OCI-LY3 (cell line): Measurements from ENCODE around the gene ARL6IP5.

Source experiments
- EZH2phosphoT487 ChIP-seq: fragments of 200-600 bp; shearing (Covaris generic); IDR thresholded peaks from 2 replicates; pipeline ENCODE4 v1.6.1; 2018; ENCODE audit warnings: antibody characterized with exemption, mixed run types, low read depth
- TF ChIP-seq, protein P1 (sequence below): fragments of 200-600, 300-600 bp; sonication (generic); IDR thresholded peaks from 2 replicates; pipeline ENCODE4 v1.5.1; 2014; ENCODE audit warnings: antibody characterized with exemption, low read length, low read depth

DNA sequence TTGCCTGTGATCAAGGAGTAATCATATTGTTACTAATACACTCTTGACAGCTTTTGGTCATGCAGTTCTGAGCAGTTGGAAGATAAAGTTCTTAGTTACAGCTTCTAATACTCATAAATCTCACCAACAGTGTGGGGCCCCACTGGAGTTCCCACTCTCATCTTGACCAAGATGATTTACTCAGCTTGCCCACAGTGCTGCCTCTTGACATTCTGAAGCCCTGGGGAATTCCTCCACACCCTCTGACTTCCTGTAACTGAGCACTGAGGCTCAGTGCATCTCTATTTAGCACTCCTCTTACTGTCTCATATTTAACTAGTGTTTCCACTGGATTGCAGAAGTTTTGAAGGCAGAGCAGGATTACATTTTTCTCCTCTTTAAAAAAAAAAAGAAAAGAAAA is 1.9 kb upstream of the ARL6IP5 start:
- TF ChIP-seq, protein P1, sequence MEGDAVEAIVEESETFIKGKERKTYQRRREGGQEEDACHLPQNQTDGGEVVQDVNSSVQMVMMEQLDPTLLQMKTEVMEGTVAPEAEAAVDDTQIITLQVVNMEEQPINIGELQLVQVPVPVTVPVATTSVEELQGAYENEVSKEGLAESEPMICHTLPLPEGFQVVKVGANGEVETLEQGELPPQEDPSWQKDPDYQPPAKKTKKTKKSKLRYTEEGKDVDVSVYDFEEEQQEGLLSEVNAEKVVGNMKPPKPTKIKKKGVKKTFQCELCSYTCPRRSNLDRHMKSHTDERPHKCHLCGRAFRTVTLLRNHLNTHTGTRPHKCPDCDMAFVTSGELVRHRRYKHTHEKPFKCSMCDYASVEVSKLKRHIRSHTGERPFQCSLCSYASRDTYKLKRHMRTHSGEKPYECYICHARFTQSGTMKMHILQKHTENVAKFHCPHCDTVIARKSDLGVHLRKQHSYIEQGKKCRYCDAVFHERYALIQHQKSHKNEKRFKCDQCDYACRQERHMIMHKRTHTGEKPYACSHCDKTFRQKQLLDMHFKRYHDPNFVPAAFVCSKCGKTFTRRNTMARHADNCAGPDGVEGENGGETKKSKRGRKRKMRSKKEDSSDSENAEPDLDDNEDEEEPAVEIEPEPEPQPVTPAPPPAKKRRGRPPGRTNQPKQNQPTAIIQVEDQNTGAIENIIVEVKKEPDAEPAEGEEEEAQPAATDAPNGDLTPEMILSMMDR = no peak
- no peak for TF ChIP-seq EZH2phosphoT487
